HCT116 (cell line): ENCODE measurements around the gene FAM234B.

ENCODE experiments used
- CEBPB ChIP-seq: IDR thresholded peaks from 2 replicates; pipeline ENCODE4 v1.6.1; 2012; ENCODE audit warnings: low read depth
- EGR1 ChIP-seq: IDR thresholded peaks from 2 replicates; pipeline ENCODE4 v1.6.1; 2012; ENCODE audit warnings: low read depth
- EZH2 ChIP-seq: fragments of 200-600 bp; sonication (generic); IDR thresholded peaks from 2 replicates; pipeline ENCODE4 v1.6.1; 2017; ENCODE audit warnings: antibody characterized with exemption, mixed run types
- EZH2phosphoT487 ChIP-seq: fragments of 200-600 bp; IDR thresholded peaks from 2 replicates; pipeline ENCODE4 v1.6.1; 2018; ENCODE audit warnings: antibody characterized with exemption, borderline replicate concordance
- JUND ChIP-seq: IDR thresholded peaks from 2 replicates; pipeline ENCODE4 v1.6.1; 2012
- POLR2A ChIP-seq: IDR thresholded peaks from 2 replicates; pipeline ENCODE4 v1.7.0; 2011; ENCODE audit warnings: borderline replicate concordance; ENCODE audit not compliant: insufficient read depth, insufficient read length; ENCODE audit errors: extremely low read depth
- POLR2AphosphoS5 ChIP-seq: IDR thresholded peaks from 2 replicates; pipeline ENCODE4 v1.6.1; 2011; ENCODE audit warnings: mild to moderate bottlenecking, low read depth, low read length, moderate library complexity
- SP1 ChIP-seq: IDR thresholded peaks from 2 replicates; pipeline ENCODE4 v1.6.1; 2012; ENCODE audit warnings: low read depth
- SRF ChIP-seq: IDR thresholded peaks from 2 replicates; pipeline ENCODE4 v1.6.1; 2012; ENCODE audit warnings: low read depth
- TF ChIP-seq, protein P1 (sequence below), 3 experiments: fragments of 200-600 bp in 1 of 3; sonication (generic) in 1 of 3; IDR thresholded peaks in 2 of 3; conservative IDR thresholded peaks in 1 of 3; 2 replicates each; pipeline ENCODE4 v1.5.1; 2012 to 2017; ENCODE audit warnings: low read depth in 2 of 3, low read length in 2 of 3, antibody characterized with exemption in 1 of 3, borderline replicate concordance in 1 of 3, control low read depth in 1 of 3, mild to moderate bottlenecking in 1 of 3, mixed read lengths in 1 of 3, mixed run types in 1 of 3, moderate library complexity in 1 of 3; ENCODE audit not compliant: insufficient read depth in 1 of 3
- TF ChIP-seq, protein P2 (sequence below): IDR thresholded peaks from 2 replicates; pipeline ENCODE4 v1.6.1; 2012

DNA sequence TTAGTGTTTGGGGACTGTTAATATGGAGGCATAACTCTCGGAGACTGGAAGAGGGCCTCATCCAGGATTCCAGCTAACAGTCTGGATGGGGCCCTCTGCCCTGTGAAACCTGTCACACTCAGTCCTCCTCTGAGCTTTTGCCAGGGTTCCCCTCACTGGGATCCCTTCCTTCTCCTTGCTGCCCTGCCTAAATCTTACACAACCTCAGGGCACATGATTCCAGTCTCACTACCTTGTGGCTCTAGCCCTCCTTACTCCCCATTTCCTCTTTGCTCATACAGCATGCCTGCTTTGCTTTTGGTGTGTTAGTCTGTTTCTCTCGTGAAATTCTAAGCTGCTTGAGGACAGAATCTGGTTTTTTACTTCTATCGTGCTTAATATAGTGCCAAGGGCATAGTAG, 60.2 kb downstream of the FAM234B start:
- TF ChIP-seq, protein P1, sequence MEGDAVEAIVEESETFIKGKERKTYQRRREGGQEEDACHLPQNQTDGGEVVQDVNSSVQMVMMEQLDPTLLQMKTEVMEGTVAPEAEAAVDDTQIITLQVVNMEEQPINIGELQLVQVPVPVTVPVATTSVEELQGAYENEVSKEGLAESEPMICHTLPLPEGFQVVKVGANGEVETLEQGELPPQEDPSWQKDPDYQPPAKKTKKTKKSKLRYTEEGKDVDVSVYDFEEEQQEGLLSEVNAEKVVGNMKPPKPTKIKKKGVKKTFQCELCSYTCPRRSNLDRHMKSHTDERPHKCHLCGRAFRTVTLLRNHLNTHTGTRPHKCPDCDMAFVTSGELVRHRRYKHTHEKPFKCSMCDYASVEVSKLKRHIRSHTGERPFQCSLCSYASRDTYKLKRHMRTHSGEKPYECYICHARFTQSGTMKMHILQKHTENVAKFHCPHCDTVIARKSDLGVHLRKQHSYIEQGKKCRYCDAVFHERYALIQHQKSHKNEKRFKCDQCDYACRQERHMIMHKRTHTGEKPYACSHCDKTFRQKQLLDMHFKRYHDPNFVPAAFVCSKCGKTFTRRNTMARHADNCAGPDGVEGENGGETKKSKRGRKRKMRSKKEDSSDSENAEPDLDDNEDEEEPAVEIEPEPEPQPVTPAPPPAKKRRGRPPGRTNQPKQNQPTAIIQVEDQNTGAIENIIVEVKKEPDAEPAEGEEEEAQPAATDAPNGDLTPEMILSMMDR (IDR thresholded peaks at IDR 0.05 in 2 of 3, conservative IDR thresholded peaks at IDR 0.05 in 1 of 3; ENCODE audit: borderline replicate concordance in 1 of 3, insufficient read depth in 1 of 3, low read depth in 2 of 3, low read length in 2 of 3): no peak
- no peak for TF ChIP-seq EZH2phosphoT487
- no peak for TF ChIP-seq POLR2AphosphoS5
- no peak for TF ChIP-seq CEBPB
- TF ChIP-seq JUND: no peak
- no peak for TF ChIP-seq EGR1
- no peak for TF ChIP-seq EZH2
- no peak for TF ChIP-seq SRF
- TF ChIP-seq SP1: no peak
- TF ChIP-seq, protein P2, sequence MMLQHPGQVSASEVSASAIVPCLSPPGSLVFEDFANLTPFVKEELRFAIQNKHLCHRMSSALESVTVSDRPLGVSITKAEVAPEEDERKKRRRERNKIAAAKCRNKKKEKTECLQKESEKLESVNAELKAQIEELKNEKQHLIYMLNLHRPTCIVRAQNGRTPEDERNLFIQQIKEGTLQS: no peak
- no peak for TF ChIP-seq POLR2A
